HG03139 (cell line): ENCODE measurements around the gene SYMPK.
A peak's percentile ranks its signal among the peaks of the same experiment; 100 is the strongest.

Source experiments
- ATAC-seq: cut with Tn5 transposase; IDR thresholded peaks from one replicate; pipeline ENCODE4 v1.9.1; 2021; ENCODE audit not compliant: unreplicated experiment

SYMPK gene

GRCh38 chr19:45826934-45827333 lies 36.0 kb downstream of the SYMPK start:
- ATAC-seq: no peak

- no peak for ATAC-seq
These were observed 36.7 kb downstream of the SYMPK start for GRCh38 chr19:45825917-45826893.

DNA sequence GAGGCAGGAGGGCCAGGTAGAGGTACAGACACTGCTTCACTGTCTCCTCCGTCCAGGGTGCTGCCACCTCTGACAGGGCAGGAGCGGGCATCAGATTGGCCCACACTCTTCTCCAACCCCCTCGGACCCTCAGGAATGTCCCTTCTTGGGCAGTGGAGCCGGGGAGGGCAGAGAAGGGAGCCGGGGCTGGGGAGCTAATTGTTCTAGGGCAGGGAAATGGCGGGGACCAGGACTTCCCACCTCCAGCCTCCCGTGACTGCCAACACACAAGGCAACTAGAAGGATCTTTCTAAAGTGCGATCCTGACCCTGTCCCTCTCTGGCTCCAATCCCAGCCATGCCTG lies 37.7 kb downstream of the SYMPK start:
- no peak for ATAC-seq

DNA sequence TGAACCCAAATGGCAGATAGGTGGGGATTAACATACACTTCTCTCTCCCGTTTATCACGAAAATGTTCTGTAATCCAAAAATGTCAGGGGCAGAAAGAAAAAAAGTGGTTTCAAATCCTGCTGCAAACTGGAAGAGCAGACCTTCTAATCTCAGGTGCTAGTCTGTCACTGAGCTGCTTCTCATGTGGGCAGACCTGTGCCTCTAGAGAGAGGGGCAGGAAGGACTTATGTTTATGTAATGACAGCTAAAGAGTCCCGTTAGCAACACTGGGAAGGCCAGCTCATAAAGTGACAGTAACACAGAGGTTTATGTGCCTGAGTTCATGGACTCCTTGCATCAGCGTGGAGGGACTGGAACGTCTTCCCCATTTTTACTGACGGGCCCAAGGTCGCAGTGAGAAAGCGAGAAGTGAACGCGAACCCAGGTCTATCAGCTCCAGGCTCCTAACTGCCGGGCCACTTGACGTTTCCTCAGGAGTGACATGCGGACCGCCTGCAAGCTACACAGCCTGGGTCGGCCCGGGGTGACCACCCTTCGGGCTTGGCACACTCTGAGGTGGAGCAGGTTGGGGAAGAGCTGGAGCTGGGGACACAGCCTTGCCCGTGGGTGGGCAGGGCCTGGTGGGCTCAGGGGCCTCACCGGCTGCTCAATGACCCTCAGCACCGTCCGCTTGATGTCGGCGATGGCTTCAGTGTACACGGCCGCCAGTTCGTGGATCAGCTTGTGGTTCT lies 38.2 kb downstream of the SYMPK start:
- no peak for ATAC-seq

GRCh38 chr19:45824041-45824471 lies 38.9 kb downstream of the SYMPK start:
- no peak for ATAC-seq

- ATAC-seq: no peak
These were observed 39.8 kb downstream of the SYMPK start for GRCh38 chr19:45823182-45823581.

DNA sequence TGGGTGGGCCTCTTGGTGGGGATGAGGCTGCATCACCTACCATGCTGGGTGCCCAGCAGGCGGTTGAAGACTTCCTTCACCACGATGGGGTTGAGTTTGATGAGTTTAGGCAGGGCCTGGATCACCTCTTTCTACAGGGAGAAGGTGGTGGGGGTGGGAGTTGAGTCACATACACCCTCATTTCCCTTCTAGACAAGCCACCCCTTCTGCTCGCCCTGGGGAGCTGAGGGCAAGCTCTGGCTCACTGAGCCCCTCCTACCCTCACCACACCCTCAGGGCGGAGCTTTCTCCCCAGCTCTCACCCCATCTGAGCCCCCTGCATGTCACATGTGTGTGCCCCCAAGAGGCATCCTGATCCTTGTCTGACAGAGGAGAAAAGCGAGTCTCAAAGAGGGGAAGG lies 40.2 kb downstream of the SYMPK start:
- ATAC-seq: no peak

- no peak for ATAC-seq
These were observed 41.4 kb downstream of the SYMPK start for GRCh38 chr19:45821570-45821969.

- ATAC-seq: no peak
These were observed 41.8 kb downstream of the SYMPK start for GRCh38 chr19:45821103-45821521.

DNA sequence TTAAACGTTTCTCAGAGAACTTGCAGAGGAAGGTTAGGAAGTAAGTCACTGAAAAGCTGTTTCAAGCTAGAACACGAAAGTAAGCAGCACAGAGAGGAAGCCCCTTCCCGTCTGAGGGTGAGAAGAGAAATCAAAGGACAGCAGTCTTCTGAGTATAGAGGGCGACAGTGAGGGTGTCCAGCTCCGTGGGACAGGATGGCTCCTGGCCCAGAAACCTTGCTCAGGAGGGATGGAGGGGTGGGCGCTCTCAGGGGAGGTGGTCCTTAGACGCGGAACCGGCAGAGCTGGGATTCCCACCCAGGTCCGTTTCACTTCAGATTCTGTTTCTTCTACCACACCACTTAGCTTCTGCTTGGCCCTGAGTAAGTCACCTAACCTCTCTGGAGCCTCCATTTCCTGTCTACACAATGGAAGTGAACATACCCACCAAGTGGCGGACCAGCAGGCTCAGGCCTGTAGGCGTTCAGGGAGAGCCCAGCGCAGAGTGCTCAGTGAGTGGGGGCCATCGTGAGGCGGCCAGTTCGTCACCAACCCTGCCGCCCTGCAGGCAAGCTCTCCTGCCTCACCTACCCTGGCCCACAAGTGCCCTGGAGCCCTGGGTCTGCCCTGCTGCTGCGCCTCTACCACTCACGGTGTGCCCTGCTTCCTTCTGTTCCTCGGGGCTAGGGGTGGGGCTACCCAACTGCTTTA lies 42.4 kb downstream of the SYMPK start:
- no peak for ATAC-seq

DNA sequence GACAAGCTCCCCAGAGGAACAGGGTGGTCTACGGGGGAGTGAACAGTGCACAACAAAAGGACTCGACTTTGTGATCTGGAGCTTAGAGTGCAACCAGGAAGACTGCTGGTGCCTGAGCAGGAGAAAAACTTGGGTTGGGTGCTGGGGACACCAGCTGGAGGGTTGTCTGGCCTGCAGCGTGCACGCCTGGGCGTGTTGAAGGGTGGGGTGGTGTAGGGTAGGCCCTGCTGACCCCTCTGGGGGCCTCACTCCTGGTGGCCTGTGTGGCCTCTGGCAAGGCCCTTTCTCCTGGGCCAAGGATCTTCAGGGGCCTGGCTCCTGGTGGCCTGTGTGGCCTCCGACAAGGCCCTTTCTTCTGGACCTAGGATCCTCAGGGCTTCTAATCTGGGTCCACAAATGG lies 43.2 kb downstream of the SYMPK start:
- ATAC-seq: no peak

DNA sequence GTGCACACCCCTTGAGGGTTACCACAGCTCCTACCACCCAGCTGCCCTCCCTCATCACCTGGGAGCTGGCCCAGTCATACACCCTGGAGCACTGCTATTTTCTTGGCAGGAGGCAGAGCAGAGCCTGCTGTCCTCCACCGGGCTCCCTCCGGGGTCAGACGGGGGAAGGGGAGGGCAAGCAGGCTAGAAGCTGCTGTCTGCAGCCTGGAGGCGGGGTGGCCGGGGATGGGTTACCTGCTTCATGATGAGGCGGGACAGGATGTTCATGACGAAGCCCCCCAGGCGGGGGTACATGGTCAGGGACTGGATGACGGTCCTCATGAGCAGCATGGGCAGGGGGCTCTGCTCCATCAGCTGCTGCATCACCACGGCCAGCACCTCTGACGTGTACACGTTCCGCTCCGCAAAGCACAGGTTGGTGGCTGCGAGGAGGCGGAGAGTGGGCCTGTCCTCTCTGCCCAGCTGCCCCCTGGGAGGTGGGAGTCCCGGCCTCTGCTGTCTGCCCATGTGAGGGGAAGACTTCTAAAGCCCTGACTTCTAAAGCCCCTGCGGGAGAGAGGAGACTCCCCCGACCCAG lies 45.1 kb downstream of the SYMPK start:
- ATAC-seq: no peak

DNA sequence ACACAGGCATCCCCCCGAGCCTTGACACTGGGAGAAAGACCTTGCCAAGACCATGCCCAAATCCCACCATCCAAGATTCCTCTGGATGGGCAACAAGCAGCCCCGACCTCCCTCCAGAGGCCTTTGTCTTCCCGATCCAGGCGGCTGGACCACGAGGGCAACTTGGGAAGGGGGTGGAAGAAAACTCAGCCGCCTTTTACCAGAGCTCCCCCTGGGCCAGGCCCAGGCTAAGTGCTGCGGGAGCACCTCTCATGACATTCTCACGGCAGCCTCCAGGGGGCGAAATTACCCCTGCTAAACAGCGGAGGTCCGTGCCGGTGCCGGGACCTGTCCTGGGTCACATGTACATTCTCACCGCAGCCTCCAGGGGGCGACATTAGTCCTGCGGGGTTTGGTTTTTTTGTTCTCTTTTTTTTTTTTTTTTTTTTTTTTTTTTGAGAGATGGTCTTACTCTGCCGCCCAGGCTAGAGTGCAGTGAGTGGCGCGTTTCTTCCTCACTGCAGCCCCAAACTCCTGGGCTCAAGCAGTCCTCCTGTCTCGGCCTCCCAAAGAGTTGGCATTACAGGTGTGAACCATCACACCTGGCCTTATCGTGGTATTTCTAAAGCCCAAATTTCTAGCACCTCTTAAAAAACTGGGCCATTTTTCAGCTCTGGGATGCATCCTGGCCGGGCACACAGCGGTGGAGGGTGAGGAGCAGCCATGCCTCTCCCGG lies 45.8 kb downstream of the SYMPK start:
- ATAC-seq: peak; percentile 73

GRCh38 chr19:45816236-45817009 lies 46.5 kb downstream of the SYMPK start:
- ATAC-seq: no peak

- ATAC-seq: no peak
These were observed 47.3 kb downstream of the SYMPK start for GRCh38 chr19:45815481-45816216.

DNA sequence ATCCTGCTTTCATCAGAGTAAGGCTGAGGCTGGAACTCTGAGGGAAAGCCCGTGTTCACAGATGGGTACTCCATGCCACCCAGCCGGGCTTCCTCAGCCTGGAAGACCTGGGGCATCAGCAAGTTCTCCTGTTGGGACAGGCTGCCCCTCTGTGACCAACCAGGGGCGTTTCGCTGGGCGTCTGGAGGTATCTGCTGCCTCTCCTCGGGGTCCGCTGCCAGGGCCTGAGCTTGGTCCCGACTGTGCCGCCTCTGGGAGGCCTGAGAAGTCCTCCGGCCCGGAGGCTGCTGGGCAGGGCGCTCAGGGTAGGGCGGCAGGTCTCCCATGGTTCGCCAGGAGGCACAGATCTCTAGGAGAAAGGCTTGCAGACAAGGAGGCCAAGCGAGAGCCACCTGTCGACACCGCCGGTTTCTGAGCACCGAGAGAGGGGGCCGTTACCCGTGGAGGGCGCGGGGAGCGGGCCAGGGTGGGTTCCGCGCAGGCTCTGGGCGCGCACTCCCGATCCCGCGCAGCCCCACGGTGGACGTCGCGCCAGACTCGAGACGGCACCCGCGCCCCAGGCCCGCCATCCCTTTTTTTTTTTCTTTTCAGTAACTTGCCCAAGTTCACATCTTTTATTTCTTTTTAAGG lies 48.0 kb downstream of the SYMPK start, which contains the start of gene RSPH6A:
Gene RSPH6A (minus strand): TSS at position 458 of the 630 bp plus-strand sequence. CDS start 132 bp downstream, at position 326.
- no peak for ATAC-seq

DNA sequence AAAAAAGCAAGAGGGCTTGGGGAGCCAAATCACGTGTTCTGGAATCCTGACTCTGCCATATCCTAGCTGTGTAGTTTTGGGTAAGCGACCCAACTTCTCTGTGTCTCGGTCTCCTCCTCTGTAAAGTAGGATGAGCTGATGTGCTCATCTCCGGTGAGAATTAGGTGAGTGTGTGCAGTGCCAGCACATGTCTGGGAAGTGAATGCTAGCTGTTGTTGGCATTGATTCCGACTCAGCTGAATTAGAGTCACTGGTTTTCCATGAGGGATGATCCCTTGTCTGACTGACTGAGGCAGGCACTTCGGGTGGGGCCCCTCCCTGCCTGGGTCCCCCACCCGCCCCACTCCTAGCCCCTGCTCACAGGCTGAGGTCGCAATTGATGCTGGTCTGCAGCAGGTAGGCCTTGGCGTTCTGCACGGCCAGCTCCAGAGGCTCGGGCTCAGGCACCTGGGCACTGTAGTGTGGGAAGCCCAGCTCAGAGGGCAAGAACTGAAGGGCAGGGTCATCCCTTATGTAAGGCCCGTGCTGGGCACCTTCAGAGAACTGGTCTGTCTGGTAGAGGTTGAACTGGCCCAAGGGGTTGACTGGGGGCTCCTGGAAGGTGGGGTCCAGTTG lies 48.7 kb downstream of the SYMPK start:
- ATAC-seq: no peak

GRCh38 chr19:45812297-45812696 lies 50.6 kb downstream of the SYMPK start:
- no peak for ATAC-seq
